Measurements from ENCODE around the gene JAK1.
A peak's percentile ranks its signal among the peaks of the same experiment; 100 is the strongest.

Gene JAK1

GRCh38 chr1:64887689-64888217 lies 78.6 kb downstream of the JAK1 start:
- DNase-seq = no peak

DNA sequence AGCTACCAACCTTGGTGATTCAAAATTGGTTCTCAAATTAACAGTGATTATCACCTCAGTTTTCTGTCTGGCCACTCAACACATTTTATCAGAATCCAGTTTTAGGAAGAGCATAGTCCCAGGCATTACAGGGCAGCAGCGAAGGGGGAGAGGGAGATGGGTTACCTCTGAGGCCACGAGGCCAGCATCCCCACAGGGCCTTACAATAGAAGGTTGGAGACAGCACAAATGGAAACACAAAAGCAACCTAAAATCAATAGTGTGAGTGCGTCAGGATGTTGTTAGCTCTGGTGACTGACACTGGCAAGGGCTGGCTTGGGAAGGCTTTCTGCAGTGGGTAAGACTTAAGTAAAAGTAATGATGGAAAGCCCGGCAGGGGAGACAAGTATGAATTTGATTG lies 79.5 kb downstream of the JAK1 start:
- no peak for DNase-seq

DNA sequence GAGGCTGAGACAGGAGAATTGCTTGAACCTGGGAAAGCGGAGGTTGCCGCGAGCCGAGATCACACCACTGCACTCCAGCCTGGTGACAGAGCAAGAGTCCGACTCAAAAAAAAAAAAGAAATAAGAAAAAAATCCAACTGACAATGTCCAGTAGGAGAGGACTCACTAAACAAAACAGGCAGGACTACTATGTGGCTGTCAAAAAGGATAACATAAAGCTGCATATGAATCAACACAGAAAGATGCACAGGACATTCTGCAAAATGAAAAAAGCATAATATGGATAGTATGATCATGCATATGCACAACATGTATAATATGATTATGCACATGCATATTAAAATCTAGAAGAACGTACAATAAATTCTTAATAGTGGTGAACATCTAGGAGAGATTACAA lies 80.7 kb downstream of the JAK1 start:
- DNase-seq = no peak

GRCh38 chr1:64884261-64885040 lies 81.9 kb downstream of the JAK1 start:
- no peak for DNase-seq

- no peak for DNase-seq
These were observed 83.6 kb downstream of the JAK1 start for GRCh38 chr1:64882574-64883255.

GRCh38 chr1:64881281-64881680 lies 85.1 kb downstream of the JAK1 start:
- DNase-seq = no peak

DNA sequence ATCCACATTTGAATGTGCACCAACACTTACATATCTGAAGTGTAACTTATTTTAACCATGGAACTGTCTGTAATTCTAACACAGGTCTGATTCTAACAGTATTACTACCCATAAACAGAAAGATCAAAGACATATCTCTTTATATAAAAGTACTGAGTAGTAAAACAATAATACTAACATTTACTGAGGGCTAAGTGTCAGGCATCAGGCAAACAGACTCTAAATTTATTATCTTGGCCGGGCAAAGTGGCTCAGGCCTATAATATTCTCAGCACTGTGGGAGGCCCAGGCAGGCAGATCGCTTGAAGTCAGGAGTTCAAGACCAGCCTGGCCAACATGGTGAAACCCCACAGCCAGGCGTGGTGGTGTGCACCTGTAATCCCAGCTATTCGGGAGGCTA lies 85.9 kb downstream of the JAK1 start:
- no peak for DNase-seq

DNA sequence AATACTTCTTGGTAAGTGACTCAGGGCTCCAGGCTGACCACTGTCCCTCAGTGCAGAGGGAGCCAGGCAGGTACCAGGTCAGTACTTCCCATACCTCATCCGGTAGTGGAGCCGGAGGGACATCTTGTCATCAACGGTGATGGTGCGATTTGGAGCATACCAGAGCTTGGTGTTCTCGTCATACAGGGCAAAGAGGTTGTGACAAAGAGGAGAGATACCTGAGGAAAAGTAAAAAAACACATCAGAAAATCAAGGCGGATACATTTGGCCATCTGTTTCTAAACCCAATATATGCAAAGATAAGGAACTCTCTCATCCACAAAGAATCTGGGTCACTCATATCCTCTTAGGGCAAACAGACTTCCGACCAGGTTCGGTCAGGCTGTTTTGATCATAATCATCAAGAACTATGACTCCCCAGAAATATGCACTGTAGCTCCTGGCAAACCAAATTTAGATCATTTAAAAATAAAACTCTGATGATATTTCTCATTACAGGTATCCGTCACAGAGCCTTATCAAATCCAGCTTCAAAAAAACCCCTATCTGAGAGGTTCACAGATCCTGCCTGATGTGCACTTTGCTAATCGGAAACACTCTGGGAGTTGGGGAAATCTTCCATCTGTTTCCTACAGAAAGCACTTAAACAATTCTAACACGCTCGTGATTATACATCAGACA lies 87.3 kb downstream of the JAK1 start:
- DNase-seq = no peak

DNA sequence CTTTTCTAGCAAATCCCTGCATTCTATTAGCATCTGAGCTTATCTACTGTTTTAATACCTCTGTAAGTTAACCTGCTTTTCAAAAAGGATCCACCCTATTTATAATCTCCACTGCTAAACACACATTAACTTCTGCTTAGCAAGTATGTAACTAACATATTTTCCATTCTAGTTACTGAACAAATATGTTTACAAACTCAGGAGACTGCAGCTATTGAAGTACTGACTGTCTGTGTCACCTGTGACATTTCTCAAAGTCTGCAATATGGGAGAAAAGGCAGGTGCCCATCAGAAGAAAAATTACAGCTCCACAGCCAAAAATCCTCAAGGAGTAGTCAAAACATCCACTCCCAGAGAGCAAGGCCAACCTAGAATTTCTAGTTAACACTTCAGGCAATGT lies 88.3 kb downstream of the JAK1 start:
- DNase-seq = no peak

GRCh38 chr1:64877598-64877997 lies 88.8 kb downstream of the JAK1 start:
- no peak for DNase-seq

DNA sequence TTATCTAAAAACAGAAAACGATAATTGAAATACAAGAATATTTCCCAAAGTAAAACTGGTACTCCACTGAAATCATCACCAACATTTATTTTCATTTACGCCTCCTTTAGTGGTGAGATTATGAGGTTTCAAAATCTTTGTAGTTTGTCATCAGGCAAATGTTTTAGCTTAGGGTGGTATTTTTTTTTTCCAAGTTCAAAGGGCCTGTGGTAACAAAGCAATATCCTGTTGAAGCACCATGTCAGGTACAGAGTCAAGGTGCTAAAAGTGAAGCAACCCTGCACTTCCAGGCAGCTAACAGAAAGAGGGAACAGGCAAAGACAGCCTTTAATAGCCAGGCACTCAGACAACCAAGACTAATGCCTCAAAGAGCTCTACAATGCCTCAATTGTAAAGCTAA lies 89.2 kb downstream of the JAK1 start:
- DNase-seq = no peak

DNA sequence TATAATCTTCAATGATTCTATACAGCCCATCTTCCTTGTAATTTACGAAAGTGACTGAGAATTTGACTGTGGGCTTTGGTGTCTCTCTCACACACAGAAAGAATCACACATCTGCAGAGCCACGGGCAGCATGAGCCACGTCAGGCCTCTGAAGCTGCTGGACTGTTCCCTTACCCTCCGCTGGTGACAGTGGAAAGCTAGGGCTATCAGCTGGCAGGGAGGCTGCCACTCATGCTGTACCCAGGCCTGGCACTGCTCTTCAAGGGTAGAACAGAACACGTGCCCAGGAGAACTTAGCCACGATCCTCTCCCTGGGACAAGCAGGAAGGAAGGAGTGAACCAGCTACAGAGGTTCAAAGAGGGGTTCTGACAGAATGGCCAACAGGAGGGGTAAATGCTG lies 90.7 kb downstream of the JAK1 start:
- DNase-seq = no peak

DNA sequence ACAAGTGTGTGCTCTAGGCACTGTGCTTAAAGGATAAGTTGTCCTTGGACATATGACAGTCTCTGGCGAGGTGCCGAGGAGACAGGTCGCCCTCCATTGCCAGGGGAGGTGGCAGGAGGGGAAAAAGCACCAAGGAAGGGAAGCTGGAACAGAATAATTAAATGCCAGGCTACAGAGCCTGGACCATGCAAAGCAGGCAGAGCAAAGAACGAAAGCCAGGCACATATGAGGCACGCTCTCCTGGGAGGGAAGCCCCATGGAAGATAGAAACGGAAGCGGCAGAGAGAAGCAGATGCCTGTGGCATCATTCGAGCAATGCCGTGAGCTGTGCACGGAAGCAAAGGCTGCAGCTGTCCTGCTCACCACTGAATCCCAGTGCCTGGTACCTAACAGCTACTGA lies 91.2 kb downstream of the JAK1 start:
- DNase-seq = no peak

GRCh38 chr1:64874666-64875065 lies 91.7 kb downstream of the JAK1 start:
- no peak for DNase-seq

DNA sequence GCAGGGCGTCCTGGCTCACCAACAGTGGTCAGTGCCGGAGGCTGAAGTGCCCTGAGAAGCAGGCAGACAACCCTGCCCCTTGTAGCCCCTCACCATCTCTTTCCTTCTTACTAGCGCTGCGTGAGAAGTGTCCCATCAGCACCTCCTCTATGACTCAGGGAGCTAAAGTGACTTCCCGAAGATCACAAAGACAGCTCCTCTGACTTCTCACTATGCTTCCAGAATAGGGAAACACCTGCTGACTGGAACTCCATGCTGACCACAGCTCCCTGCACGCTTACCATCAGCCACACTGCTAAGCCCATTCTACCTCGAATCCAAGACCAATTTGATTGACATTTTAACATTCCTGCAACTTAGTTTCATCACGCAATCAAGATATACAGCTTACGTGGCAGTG lies 92.8 kb downstream of the JAK1 start:
- no peak for DNase-seq

DNA sequence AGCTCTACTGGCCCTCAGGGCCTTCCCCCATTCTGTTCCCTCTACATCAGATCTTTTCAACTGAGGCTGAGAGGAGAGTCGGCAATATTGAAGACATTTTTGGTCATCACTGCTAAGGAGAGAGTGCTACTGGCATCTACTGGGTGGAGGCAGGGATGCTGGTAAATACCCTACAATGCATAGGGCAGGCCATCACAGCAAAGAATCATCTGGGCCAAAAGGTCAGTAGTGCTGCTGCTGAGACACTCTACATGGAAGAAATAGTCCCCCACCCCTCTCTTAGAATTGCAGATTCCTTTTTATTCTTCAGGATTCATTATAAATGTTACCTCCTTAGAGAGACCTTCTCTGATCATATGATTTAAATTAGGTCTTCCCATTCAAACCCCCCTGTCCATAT lies 94.3 kb downstream of the JAK1 start:
- DNase-seq = no peak

GRCh38 chr1:64871256-64871655 lies 95.1 kb downstream of the JAK1 start:
- no peak for DNase-seq

- DNase-seq = no peak
These were observed 99.1 kb downstream of the JAK1 start for GRCh38 chr1:64867266-64867665.

DNA sequence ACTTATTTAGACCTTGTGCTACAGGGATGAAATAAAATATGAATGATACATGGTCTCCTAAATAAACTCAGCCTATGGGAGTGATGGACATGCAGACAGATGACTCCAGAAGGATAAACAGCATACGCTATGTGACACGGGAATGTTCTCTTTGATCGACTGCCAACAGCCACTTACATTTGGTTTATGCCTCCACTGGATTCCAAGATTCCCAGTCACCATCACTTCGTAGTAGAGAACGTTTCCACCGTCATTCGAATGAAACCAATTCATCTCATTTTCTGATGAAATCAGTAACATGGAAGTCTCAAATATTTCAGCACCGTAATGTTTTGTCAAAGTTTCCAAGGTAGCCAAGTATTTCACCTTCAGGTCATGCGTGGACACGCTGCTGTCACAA lies 99.7 kb downstream of the JAK1 start:
- DNase-seq = no peak

- DNase-seq = no peak
These were observed 101.1 kb downstream of the JAK1 start for GRCh38 chr1:64865105-64865757.

DNA sequence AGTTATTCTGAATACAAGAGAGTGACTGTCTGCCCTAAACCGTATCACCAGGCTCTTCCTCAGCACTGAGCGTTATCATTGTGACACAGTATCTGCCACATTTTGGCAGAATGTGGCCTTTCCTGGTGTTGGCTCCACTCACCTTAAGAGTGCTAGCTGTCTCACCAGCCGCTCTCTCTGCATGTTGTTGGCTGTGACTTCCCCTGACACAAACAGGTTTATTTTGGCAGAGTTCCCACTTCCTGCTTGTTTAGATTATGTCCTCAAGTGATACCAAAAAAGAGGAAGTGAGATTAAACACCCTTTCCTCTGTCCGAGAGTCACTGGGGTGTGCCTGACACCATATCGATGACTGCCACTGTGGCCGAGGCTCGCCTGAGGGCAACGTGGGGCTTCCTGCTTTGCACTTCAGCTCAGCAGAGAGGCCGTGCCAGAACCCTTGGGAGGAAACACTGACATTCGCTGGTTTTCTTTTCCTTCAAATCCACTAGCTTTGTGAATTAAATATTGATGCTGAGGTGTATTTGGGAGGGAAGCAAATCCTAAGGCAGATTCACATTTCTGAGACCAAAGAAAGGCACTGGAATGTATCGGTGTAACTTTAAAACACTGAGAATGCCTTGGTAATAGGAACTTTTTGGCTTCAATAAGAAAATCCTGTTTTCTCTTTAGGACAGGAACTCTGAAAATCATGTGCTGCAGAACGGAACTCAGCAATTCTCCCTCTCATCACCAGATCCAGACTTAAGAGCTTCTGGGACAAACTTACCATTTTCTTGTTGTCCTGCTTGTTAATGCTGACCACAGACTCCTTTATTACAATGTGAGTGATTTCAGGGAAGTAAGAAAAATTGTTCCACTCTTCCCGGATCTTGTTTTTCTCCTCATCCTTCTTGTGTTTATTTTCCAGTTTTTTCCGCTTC lies 102.1 kb downstream of the JAK1 start:
- peak; percentile 79 to 85 for DNase-seq

DNA sequence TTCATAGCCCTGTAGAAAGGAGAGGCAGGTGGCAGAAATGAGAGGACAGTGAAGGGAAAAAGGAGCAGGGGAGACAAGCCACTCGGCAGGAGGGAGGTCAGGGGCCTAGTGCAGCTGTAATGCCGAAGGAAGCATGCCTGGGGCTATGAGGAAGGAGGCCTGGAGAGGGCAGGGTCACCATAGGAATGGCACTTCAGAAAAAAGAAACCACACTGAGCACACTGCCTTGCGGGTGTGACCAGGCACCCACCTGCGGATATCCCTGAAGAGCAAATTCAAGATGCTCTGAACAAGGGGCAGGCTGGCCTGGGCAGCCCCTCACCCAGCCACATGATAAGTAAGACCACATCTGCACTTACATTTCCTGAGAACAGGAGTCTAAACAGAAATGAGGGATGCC lies 104.7 kb downstream of the JAK1 start:
- no peak for DNase-seq

Data from Kasumi-1 (cell line).